MM.1S (cell line): ENCODE data around the gene ATP5F1E.

Source experiments
- DNase-seq: peaks from one replicate; pipeline ENCODE4 v3.0.0-alpha.2; 2015
- H2AFZ ChIP-seq: fragments of 300-600 bp; sonication (generic); 2 replicates; pipeline ENCODE4 v1.6.0; 2016; ENCODE audit warnings: antibody characterized with exemption, low read length
- H3F3A ChIP-seq: fragments of 300-600 bp; sonication (generic); 2 replicates; pipeline ENCODE4 v1.6.1; 2016; ENCODE audit warnings: mild to moderate bottlenecking, antibody characterized with exemption, low read length, moderate library complexity, mixed read lengths; ENCODE audit not compliant: insufficient read depth
- H3K27ac ChIP-seq: fragments of 300-600 bp; sonication (generic); 2 replicates; pipeline ENCODE4 v1.5.1; 2016; ENCODE audit warnings: mild to moderate bottlenecking, low read length
- H3K27me3 ChIP-seq: fragments of 300-600 bp; sonication (generic); replicated peaks from 2 replicates; pipeline ENCODE4 v1.6.0; 2016; ENCODE audit warnings: low read length; ENCODE audit not compliant: insufficient read depth
- H3K36me3 ChIP-seq: fragments of 300-600 bp; sonication (generic); replicated peaks from 2 replicates; pipeline ENCODE4 v1.6.1; 2016; ENCODE audit warnings: mild to moderate bottlenecking, low read length, mixed read lengths; ENCODE audit not compliant: insufficient read depth
- H3K4me1 ChIP-seq: fragments of 300-600 bp; sonication (generic); 2 replicates; pipeline ENCODE4 v1.6.1; 2016; ENCODE audit warnings: low read length, mixed read lengths
- H3K4me2 ChIP-seq: fragments of 300-600 bp; sonication (generic); 2 replicates; pipeline ENCODE4 v1.6.0; 2016; ENCODE audit warnings: low read depth, low read length
- H3K4me3 ChIP-seq: fragments of 300-600 bp; sonication (generic); 2 replicates; pipeline ENCODE4 v1.5.1; 2016; ENCODE audit warnings: low read length, mixed read lengths
- H3K79me2 ChIP-seq: fragments of 300-600 bp; sonication (generic); 2 replicates; pipeline ENCODE4 v1.6.1; 2016; ENCODE audit warnings: mixed run types, low read length, mixed read lengths
- H3K9ac ChIP-seq: fragments of 300-600 bp; sonication (generic); 2 replicates; pipeline ENCODE4 v1.6.1; 2016; ENCODE audit warnings: low read length, mixed read lengths
- H3K9me2 ChIP-seq: fragments of 300-600 bp; sonication (generic); replicated peaks from 2 replicates; pipeline ENCODE4 v1.6.1; 2016; ENCODE audit warnings: mild to moderate bottlenecking, low read length, mixed read lengths; ENCODE audit not compliant: insufficient read depth
- H3K9me3 ChIP-seq: fragments of 300-600 bp; sonication (generic); replicated peaks from 2 replicates; pipeline ENCODE4 v1.6.1; 2016; ENCODE audit warnings: mild to moderate bottlenecking, low read length, mixed read lengths; ENCODE audit not compliant: insufficient read depth
- H4K20me1 ChIP-seq: fragments of 300-600 bp; sonication (generic); 2 replicates; pipeline ENCODE4 v1.6.1; 2016; ENCODE audit warnings: mild to moderate bottlenecking, low read length, moderate library complexity, mixed read lengths; ENCODE audit not compliant: insufficient read depth
- EZH2 ChIP-seq: fragments of 300-600 bp; sonication (generic); optimal IDR thresholded peaks from 2 replicates; pipeline ENCODE3; 2017; ENCODE audit warnings: low read depth, mild to moderate bottlenecking, antibody characterized with exemption, low read length, mixed read lengths
- EZH2phosphoT487 ChIP-seq: fragments of 300-600 bp; sonication (generic); IDR thresholded peaks from 2 replicates; pipeline ENCODE4 v1.6.1; 2018; ENCODE audit warnings: antibody characterized with exemption, low read length
- TF ChIP-seq, protein P1 (sequence below): fragments of 300-600 bp; sonication (generic); IDR thresholded peaks from 2 replicates; pipeline ENCODE4 v1.5.1; 2016; ENCODE audit warnings: antibody characterized with exemption, low read length, mixed read lengths

Gene ATP5F1E

DNA sequence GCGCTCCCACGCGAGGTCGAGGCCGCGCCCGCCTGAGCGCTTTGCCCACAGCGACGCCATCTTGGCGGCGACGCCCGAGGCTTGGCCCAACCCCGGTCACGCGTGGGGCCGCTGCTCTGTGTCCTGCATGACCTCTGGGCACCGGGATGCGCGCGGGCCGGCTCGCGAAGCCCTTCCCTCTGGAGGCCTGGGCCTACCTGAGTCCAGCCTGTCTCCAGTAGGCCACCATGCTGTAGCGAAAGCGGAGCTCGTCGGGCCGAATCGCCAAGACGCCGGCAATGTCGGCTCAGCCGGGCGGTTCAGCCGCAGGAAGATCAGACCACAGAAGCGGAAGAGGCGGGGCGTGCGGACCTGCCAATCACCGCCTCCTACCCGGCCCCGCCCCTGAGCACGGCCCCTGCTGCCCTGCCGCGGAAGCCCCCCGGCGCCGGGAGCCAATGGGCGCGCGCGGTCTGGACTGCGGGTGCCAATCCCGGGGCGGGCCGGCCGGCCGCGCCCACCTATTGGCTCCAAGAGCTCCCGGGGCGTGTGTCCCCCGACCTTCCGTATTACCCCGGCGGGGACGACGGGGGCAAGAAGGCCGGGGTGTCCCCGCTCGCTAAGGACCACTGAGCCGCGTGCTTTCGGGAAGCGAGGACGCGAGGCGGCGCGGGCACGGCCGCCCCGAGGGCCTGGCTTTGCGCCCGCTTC is at the start of gene ATP5F1E:
ATP5F1E (minus strand) TSS at position 313 of the 690 bp plus-strand sequence; CDS start at position 229, 84 bp downstream.
- peaks cover 19% of the 10 kb centered on the region for H3F3A ChIP-seq
- DNase-seq = peak; percentile 97
- H3K36me3 ChIP-seq = peaks cover 10% of the 10 kb centered on the region
- H2AFZ ChIP-seq = peak within 1 kb of the TSS; percentile 72
- H3K9me2 ChIP-seq = no peaks in the 10 kb centered on the region
- H3K9ac ChIP-seq = peak within 1 kb of the TSS; percentile 93
- H3K4me3 ChIP-seq = peak within 1 kb of the TSS; percentile 98
- peaks cover 13% of the 10 kb centered on the region for H4K20me1 ChIP-seq
- peaks cover 68% of the 10 kb centered on the region for H3K79me2 ChIP-seq
- no peaks in the 10 kb centered on the region for H3K9me3 ChIP-seq
- TF ChIP-seq EZH2phosphoT487 (no peak), EZH2 (no peak)
- TF ChIP-seq, protein P1, sequence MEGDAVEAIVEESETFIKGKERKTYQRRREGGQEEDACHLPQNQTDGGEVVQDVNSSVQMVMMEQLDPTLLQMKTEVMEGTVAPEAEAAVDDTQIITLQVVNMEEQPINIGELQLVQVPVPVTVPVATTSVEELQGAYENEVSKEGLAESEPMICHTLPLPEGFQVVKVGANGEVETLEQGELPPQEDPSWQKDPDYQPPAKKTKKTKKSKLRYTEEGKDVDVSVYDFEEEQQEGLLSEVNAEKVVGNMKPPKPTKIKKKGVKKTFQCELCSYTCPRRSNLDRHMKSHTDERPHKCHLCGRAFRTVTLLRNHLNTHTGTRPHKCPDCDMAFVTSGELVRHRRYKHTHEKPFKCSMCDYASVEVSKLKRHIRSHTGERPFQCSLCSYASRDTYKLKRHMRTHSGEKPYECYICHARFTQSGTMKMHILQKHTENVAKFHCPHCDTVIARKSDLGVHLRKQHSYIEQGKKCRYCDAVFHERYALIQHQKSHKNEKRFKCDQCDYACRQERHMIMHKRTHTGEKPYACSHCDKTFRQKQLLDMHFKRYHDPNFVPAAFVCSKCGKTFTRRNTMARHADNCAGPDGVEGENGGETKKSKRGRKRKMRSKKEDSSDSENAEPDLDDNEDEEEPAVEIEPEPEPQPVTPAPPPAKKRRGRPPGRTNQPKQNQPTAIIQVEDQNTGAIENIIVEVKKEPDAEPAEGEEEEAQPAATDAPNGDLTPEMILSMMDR = no peak
- peak within 1 kb of the TSS; percentile 98 for H3K4me2 ChIP-seq
- H3K4me1 ChIP-seq = peaks cover 31% of the 10 kb centered on the region
- H3K27me3 ChIP-seq = no peaks in the 10 kb centered on the region
- peak within 1 kb of the TSS; percentile 72; the same call in 1 of the 2 replicates for H3K27ac ChIP-seq

DNA sequence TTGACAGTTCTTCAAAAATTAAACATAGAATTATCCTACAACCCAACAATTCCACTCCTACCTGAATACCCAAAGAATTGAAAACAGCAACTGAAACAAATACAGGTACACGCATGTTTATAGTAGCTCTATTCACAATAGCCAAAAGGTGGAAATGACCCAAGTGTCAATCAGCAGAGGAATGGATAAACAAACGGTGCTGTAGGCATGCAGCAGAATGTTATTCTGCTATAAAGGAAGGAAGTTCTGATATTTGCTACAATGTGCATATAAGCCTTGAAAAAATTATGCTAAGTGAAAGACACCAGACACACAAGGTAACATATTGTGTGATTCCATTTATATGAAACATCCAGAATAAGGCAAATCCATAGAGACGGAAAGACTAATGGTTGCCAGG is 48.9 kb upstream of the ATP5F1E start:
- H3K27me3 ChIP-seq = peaks cover 71% of the 10 kb centered on the region
- no peak for TF ChIP-seq EZH2phosphoT487
- TF ChIP-seq EZH2 = no peak
- TF ChIP-seq, protein P1 = no peak
- H3K79me2 ChIP-seq = no peaks in the 10 kb centered on the region
- H3K4me2 ChIP-seq = no peak overlapping the region
- no peaks in the 10 kb centered on the region for H3K4me1 ChIP-seq
- H3F3A ChIP-seq = no peaks in the 10 kb centered on the region
- no peaks in the 10 kb centered on the region for H3K36me3 ChIP-seq
- no peak overlapping the region for H2AFZ ChIP-seq
- no peak overlapping the region for H3K4me3 ChIP-seq
- no peaks in the 10 kb centered on the region for H3K9me2 ChIP-seq
- no peak for DNase-seq
- no peaks in the 10 kb centered on the region for H4K20me1 ChIP-seq
- H3K9ac ChIP-seq = no peak overlapping the region
- no peak overlapping the region for H3K27ac ChIP-seq
- no peaks in the 10 kb centered on the region for H3K9me3 ChIP-seq

DNA sequence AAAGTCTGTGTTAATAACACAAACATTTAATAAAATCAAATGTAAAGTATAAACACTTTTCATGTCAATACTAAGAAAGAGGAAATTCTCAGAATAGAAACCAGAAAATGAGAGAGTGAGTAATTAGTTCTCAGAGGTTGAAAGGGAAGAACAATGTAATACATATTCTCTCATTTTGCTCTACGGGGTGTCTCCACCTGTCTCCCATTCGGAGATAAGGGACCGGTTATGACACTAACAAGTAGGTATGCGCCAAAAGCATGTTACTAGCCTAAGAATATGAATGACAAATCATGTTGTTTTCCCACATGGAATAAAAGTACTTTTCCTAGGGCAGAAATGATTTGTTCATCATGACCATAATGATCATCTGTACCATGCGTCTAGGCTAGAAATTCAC is 46.1 kb upstream of the ATP5F1E start:
- no peak for DNase-seq
- H3K4me3 ChIP-seq = no peak overlapping the region
- no peak overlapping the region for H3K9ac ChIP-seq
- TF ChIP-seq EZH2 (no peak), EZH2phosphoT487 (no peak)
- TF ChIP-seq, protein P1 = no peak
- H2AFZ ChIP-seq = no peak overlapping the region
- no peaks in the 10 kb centered on the region for H3K79me2 ChIP-seq
- H3K4me2 ChIP-seq = no peak overlapping the region
- no peaks in the 10 kb centered on the region for H3K36me3 ChIP-seq
- no peaks in the 10 kb centered on the region for H3F3A ChIP-seq
- no peaks in the 10 kb centered on the region for H4K20me1 ChIP-seq
- peaks cover 72% of the 10 kb centered on the region for H3K27me3 ChIP-seq
- H3K9me3 ChIP-seq = no peaks in the 10 kb centered on the region
- H3K4me1 ChIP-seq = no peaks in the 10 kb centered on the region
- no peaks in the 10 kb centered on the region for H3K9me2 ChIP-seq
- no peak overlapping the region for H3K27ac ChIP-seq
